GM23248 (cell line): ENCODE results near the gene AHRR. TPM values are rescaled to one million over a fixed set of nuclear protein-coding genes. Genes with fewer than 3 reads are reported as not detected.

Experiments used
- DNase-seq: peaks from one replicate; pipeline ENCODE4 v3.0.0-alpha.2; 2015
- H2AFZ ChIP-seq: fragments of 200-600 bp; sonication (generic); 2 replicates; pipeline ENCODE4 v1.6.1; 2016; ENCODE audit warnings: antibody characterized with exemption
- H3F3A ChIP-seq: fragments of 200-600 bp; sonication (generic); 2 replicates; pipeline ENCODE4 v1.6.1; 2016; ENCODE audit warnings: mild to moderate bottlenecking, antibody characterized with exemption, mixed run types; ENCODE audit not compliant: insufficient read depth
- H3K27ac ChIP-seq: fragments of 200-600 bp; sonication (generic); 2 replicates; pipeline ENCODE4 v1.5.1; 2016; ENCODE audit warnings: mild to moderate bottlenecking
- H3K27me3 ChIP-seq: fragments of 200-600 bp; sonication (generic); replicated peaks from 2 replicates; pipeline ENCODE4 v1.6.1; 2016; ENCODE audit warnings: mild to moderate bottlenecking; ENCODE audit not compliant: insufficient read depth
- H3K36me3 ChIP-seq: fragments of 200-600 bp; sonication (generic); 2 replicates; pipeline ENCODE4 v1.6.1; 2016; ENCODE audit warnings: low read depth, mild to moderate bottlenecking
- H3K4me1 ChIP-seq: fragments of 200-600 bp; sonication (generic); 2 replicates; pipeline ENCODE4 v1.6.1; 2016; ENCODE audit warnings: mild to moderate bottlenecking; ENCODE audit not compliant: insufficient read depth
- H3K4me2 ChIP-seq: fragments of 200-600 bp; sonication (generic); one replicate; pipeline ENCODE4 v1.6.1; 2016; ENCODE audit warnings: mild to moderate bottlenecking; ENCODE audit not compliant: unreplicated experiment
- H3K4me3 ChIP-seq: fragments of 200-600 bp; sonication (generic); 2 replicates; pipeline ENCODE4 v1.5.1; 2016; ENCODE audit warnings: mild to moderate bottlenecking
- H3K79me2 ChIP-seq: fragments of 200-600 bp; sonication (generic); 2 replicates; pipeline ENCODE4 v1.6.1; 2016; ENCODE audit warnings: mild to moderate bottlenecking; ENCODE audit not compliant: insufficient read depth
- H3K9ac ChIP-seq: fragments of 200-600 bp; sonication (generic); 2 replicates; pipeline ENCODE4 v1.6.1; 2016; ENCODE audit warnings: mild to moderate bottlenecking
- H3K9me2 ChIP-seq: fragments of 200-600 bp; sonication (generic); 2 replicates; pipeline ENCODE4 v1.6.1; 2016; ENCODE audit warnings: mixed run types, mild to moderate bottlenecking, moderate library complexity; ENCODE audit not compliant: insufficient read depth
- H3K9me3 ChIP-seq: fragments of 200-600 bp; sonication (generic); one replicate; pipeline ENCODE4 v1.6.1; 2017; ENCODE audit warnings: low read depth
- H4K20me1 ChIP-seq: fragments of 200-600 bp; sonication (generic); 2 replicates; pipeline ENCODE4 v1.6.0; 2016; ENCODE audit not compliant: insufficient read depth
- EZH2 ChIP-seq: fragments of 200-600 bp; sonication (generic); IDR thresholded peaks from 2 replicates; pipeline ENCODE4 v1.6.1; 2018; ENCODE audit warnings: antibody characterized with exemption, mild to moderate bottlenecking; ENCODE audit not compliant: insufficient read depth, poor library complexity, severe bottlenecking
- EZH2phosphoT487 ChIP-seq: fragments of 200-600 bp; sonication (generic); IDR thresholded peaks from 2 replicates; pipeline ENCODE4 v1.6.1; 2018; ENCODE audit warnings: antibody characterized with exemption, moderate library complexity, mild to moderate bottlenecking, low read depth; ENCODE audit not compliant: insufficient read depth
- WGBS, 2 experiments: methylation state at CpG; one replicate each; pipeline ENCODE4 v1.1.6; 2015 to 2017; ENCODE audit warnings: low lambda C conversion rate in 2 of 2, low coverage in 1 of 2; ENCODE audit errors: missing lambda C conversion rate in 2 of 2; 5-methylcytosine and 5-hydroxymethylcytosine counted together
- in situ Hi-C: fragments of 300-500 bp; cut with MboI; formaldehyde crosslinking; loops from 2 replicates; pipeline ENCODE4 v1.15.0; 2020
- polyA plus RNA-seq: library from polyadenylated mRNA; unstranded; fragments of >200 nt; fragmentation: Nextera tagmentation; extraction: Ambion mirVana; gene quantifications from 2 replicates; pipeline ENCODE4 v1.2.1, GENCODE V29; 2016
- total RNA-seq: library from RNA; depleted of rRNA; stranded (reverse); fragments of >200 nt; shearing (Covaris generic); gene quantifications from 2 replicates; pipeline ENCODE4 v1.2.3, GENCODE V29; 2014

AHRR gene
- total and polyA plus RNA-seq, 2 experiments from 2014 or later = 13.2 to 33.7 TPM

- TF ChIP-seq EZH2 (no peak), EZH2phosphoT487 (no peak)
- no peak for DNase-seq
- no peak overlapping the region for H3K27ac ChIP-seq
- WGBS, 2 experiments = 95% methylated on average over 17 of the region's 17 CpGs
- H2AFZ ChIP-seq = no peak overlapping the region
- H3K9ac ChIP-seq = no peak overlapping the region
- no peaks in the 10 kb centered on the region for H3K9me2 ChIP-seq
- peaks cover 3% of the 10 kb centered on the region for H3K9me3 ChIP-seq
- H3F3A ChIP-seq = peaks cover 4% of the 10 kb centered on the region; the same call in 1 of the 2 replicates
- peaks cover 46% of the 10 kb centered on the region for H3K36me3 ChIP-seq
- in situ Hi-C loops = no loop called here
- H3K79me2 ChIP-seq = peaks cover 94% of the 10 kb centered on the region
- no peaks in the 10 kb centered on the region for H4K20me1 ChIP-seq
- H3K4me3 ChIP-seq = no peak overlapping the region
- H3K4me2 ChIP-seq = no peak overlapping the region
- H3K4me1 ChIP-seq = no peaks in the 10 kb centered on the region
- H3K27me3 ChIP-seq = no peaks in the 10 kb centered on the region
Observed at GRCh38 chr5:452978-453710, 131.6 kb downstream of the AHRR start.

GRCh38 chr5:453725-454481 is 132.4 kb downstream of the AHRR start:
- in situ Hi-C loops = no loop called here
- no peaks in the 10 kb centered on the region for H3K27me3 ChIP-seq

GRCh38 chr5:454936-455335 is 133.4 kb downstream of the AHRR start:
- no peaks in the 10 kb centered on the region for H3K9me2 ChIP-seq
- H3K79me2 ChIP-seq = peaks cover 90% of the 10 kb centered on the region
- no peak for DNase-seq
- H3K9me3 ChIP-seq = peaks cover 3% of the 10 kb centered on the region
- H3K4me2 ChIP-seq = no peak overlapping the region
- H3K4me1 ChIP-seq = peaks cover 10% of the 10 kb centered on the region
- H2AFZ ChIP-seq = no peak overlapping the region
- H3K9ac ChIP-seq = no peak overlapping the region
- peaks cover 10% of the 10 kb centered on the region for H3F3A ChIP-seq
- H3K27me3 ChIP-seq = no peaks in the 10 kb centered on the region
- 92% methylated on average over 11 of the region's 11 CpGs for WGBS, 2 experiments
- H3K36me3 ChIP-seq = peaks cover 39% of the 10 kb centered on the region
- in situ Hi-C loops = no loop called here
- no peak overlapping the region for H3K27ac ChIP-seq
- H4K20me1 ChIP-seq = no peaks in the 10 kb centered on the region
- TF ChIP-seq EZH2phosphoT487 = no peak
- H3K4me3 ChIP-seq = no peak overlapping the region

More at GRCh38 chr5:453725-454481, 132.4 kb downstream of the AHRR start:
- TF ChIP-seq EZH2 (no peak), EZH2phosphoT487 (no peak)
- H3K27ac ChIP-seq = no peak overlapping the region
- peaks cover 6% of the 10 kb centered on the region for H3K4me1 ChIP-seq
- no peaks in the 10 kb centered on the region for H3K9me2 ChIP-seq
- H3K79me2 ChIP-seq = peaks cover 94% of the 10 kb centered on the region
- H3K36me3 ChIP-seq = peaks cover 43% of the 10 kb centered on the region
- no peak overlapping the region for H3K4me3 ChIP-seq
- no peaks in the 10 kb centered on the region for H4K20me1 ChIP-seq
- H3K9ac ChIP-seq = no peak overlapping the region
- H3K9me3 ChIP-seq = peaks cover 3% of the 10 kb centered on the region
- H2AFZ ChIP-seq = no peak overlapping the region
- no peak for DNase-seq
- H3K4me2 ChIP-seq = no peak overlapping the region
- 94% methylated on average over 16 of the region's 16 CpGs for WGBS, 2 experiments
- H3F3A ChIP-seq = peaks cover 10% of the 10 kb centered on the region; the same call in 1 of the 2 replicates

DNA sequence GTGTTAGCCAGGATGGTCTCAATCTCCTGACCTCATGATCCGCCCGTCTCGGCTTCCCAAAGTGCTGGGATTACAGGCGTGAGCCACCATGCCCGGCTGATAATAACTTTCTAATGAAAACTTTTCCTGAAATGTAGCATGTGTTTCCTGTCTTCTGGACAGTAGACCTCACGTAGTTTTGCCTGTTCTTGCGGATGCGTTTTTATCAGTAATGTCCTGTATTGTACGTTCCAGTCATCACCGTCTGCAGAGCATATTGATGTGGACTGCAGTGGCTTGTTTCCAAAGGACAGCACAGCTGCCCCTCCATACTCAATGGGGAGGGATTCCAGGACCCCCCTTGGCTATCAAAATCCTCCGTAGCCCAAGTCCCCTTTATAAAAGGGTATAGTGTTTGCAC is 134.3 kb downstream of the AHRR start:
- peaks cover 10% of the 10 kb centered on the region for H3F3A ChIP-seq
- peaks cover 41% of the 10 kb centered on the region for H3K36me3 ChIP-seq
- H3K9me3 ChIP-seq = peaks cover 3% of the 10 kb centered on the region
- no peaks in the 10 kb centered on the region for H3K9me2 ChIP-seq
- WGBS, 2 experiments = 90 to 92% methylated on average over 11 of the region's 11 CpGs
- in situ Hi-C loops = no loop called here
- no peak overlapping the region for H3K9ac ChIP-seq
- peaks cover 92% of the 10 kb centered on the region for H3K79me2 ChIP-seq
- H3K4me3 ChIP-seq = no peak overlapping the region
- no peak overlapping the region for H3K4me2 ChIP-seq
- no peak for DNase-seq
- TF ChIP-seq EZH2 (no peak), EZH2phosphoT487 (no peak)
- H3K4me1 ChIP-seq = peaks cover 10% of the 10 kb centered on the region
- no peak overlapping the region for H3K27ac ChIP-seq
- H3K27me3 ChIP-seq = no peaks in the 10 kb centered on the region
- H2AFZ ChIP-seq = no peak overlapping the region
- H4K20me1 ChIP-seq = no peaks in the 10 kb centered on the region
